Measurements from ENCODE around the gene DSCAM.

Gene DSCAM

GRCh38 chr21:40871099-40871498, 24.1 kb upstream of the DSCAM start:
- no peak for DNase-seq (ENCODE audit: low read depth)
- TF ChIP-seq CTCF (conservative IDR thresholded peaks at IDR 0.05; ENCODE audit: low read depth, low read length): no peak
- no peak overlapping the region for H3K4me3 ChIP-seq (ENCODE audit: low read depth, low read length)

GRCh38 chr21:40863839-40864238, 16.9 kb upstream of the DSCAM start:
- no peak for TF ChIP-seq CTCF (conservative IDR thresholded peaks at IDR 0.05; ENCODE audit: low read depth, low read length)

GRCh38 chr21:40858517-40858916, 11.6 kb upstream of the DSCAM start:
- H3K4me3 ChIP-seq (ENCODE audit: low read depth, low read length): no peak overlapping the region
- TF ChIP-seq CTCF (conservative IDR thresholded peaks at IDR 0.05; ENCODE audit: low read depth, low read length): no peak
- DNase-seq (ENCODE audit: low read depth): no peak

More at GRCh38 chr21:40863839-40864238, 16.9 kb upstream of the DSCAM start:
- H3K4me3 ChIP-seq (ENCODE audit: low read depth, low read length): no peak overlapping the region
- no peak for DNase-seq (ENCODE audit: low read depth)

- DNase-seq (ENCODE audit: low read depth): no peak
- TF ChIP-seq CTCF (conservative IDR thresholded peaks at IDR 0.05; ENCODE audit: low read depth, low read length): no peak
- H3K4me3 ChIP-seq (ENCODE audit: low read depth, low read length): no peak overlapping the region
Measured at GRCh38 chr21:40853956-40854688, 7.2 kb upstream of the DSCAM start.

GRCh38 chr21:40852563-40852962, 5.6 kb upstream of the DSCAM start:
- no peak for TF ChIP-seq CTCF (conservative IDR thresholded peaks at IDR 0.05; ENCODE audit: low read depth, low read length)
- H3K4me3 ChIP-seq (ENCODE audit: low read depth, low read length): no peak overlapping the region
- no peak for DNase-seq (ENCODE audit: low read depth)

- TF ChIP-seq CTCF (conservative IDR thresholded peaks at IDR 0.05; ENCODE audit: low read depth, low read length): no peak
- no peak overlapping the region for H3K4me3 ChIP-seq (ENCODE audit: low read depth, low read length)
- no peak for DNase-seq (ENCODE audit: low read depth)
Measured at GRCh38 chr21:40851749-40852148, 4.8 kb upstream of the DSCAM start.

GRCh38 chr21:40850071-40850470, 3.1 kb upstream of the DSCAM start:
- DNase-seq (ENCODE audit: low read depth): no peak
- TF ChIP-seq CTCF (conservative IDR thresholded peaks at IDR 0.05; ENCODE audit: low read depth, low read length): no peak
- H3K4me3 ChIP-seq (ENCODE audit: low read depth, low read length): no peak overlapping the region
